BE2C (cell line): Measurements from ENCODE around the gene KRR1.

ENCODE experiments used
- DNase-seq: peaks from one replicate; pipeline ENCODE4 v3.0.0-alpha.2; 2020
- H3K27me3 ChIP-seq: fragments of 250-450 bp; sonication (Bioruptor Pico); 2 replicates; pipeline ENCODE4 v1.5.1; 2020; ENCODE audit warnings: mild to moderate bottlenecking
- H3K36me3 ChIP-seq: fragments of 250-450 bp; sonication (Bioruptor Pico); 2 replicates; pipeline ENCODE4 v1.5.1; 2020; ENCODE audit warnings: mild to moderate bottlenecking
- H3K4me1 ChIP-seq: fragments of 250-450 bp; sonication (Bioruptor Pico); 2 replicates; pipeline ENCODE4 v1.5.1; 2020
- H3K4me3 ChIP-seq: 2 replicates; pipeline ENCODE4 v1.5.1; 2011; ENCODE audit warnings: low read depth, low read length
- H3K9me3 ChIP-seq: fragments of 250-450 bp; sonication (Bioruptor Pico); 2 replicates; pipeline ENCODE4 v1.5.1; 2020
- CTCF ChIP-seq: IDR thresholded peaks from 2 replicates; pipeline ENCODE4 v1.5.1; 2012; ENCODE audit warnings: mild to moderate bottlenecking, low read depth, low read length

The KRR1 gene

GRCh38 chr12:75509621-75510020 is 1.8 kb downstream of the KRR1 start:
- no peak for DNase-seq
- Histone ChIP-seq H3K9me3 (no peaks in the 10 kb centered on the region), H3K4me1 (peaks cover 4% of the 10 kb centered on the region), H3K27me3 (no peaks in the 10 kb centered on the region), H3K4me3 (no peak overlapping the region), H3K36me3 (peaks cover 15% of the 10 kb centered on the region)
- TF ChIP-seq CTCF: no peak

GRCh38 chr12:75508159-75508558 is 3.2 kb downstream of the KRR1 start:
- peaks cover 4% of the 10 kb centered on the region for H3K4me1 ChIP-seq
- TF ChIP-seq CTCF: no peak
- DNase-seq: no peak
- H3K9me3 ChIP-seq: no peaks in the 10 kb centered on the region
- H3K27me3 ChIP-seq: no peaks in the 10 kb centered on the region
- no peak overlapping the region for H3K4me3 ChIP-seq
- H3K36me3 ChIP-seq: peaks cover 27% of the 10 kb centered on the region

- H3K36me3 ChIP-seq: peaks cover 37% of the 10 kb centered on the region
- H3K27me3 ChIP-seq: no peaks in the 10 kb centered on the region
- no peak for TF ChIP-seq CTCF
- no peak overlapping the region for H3K4me3 ChIP-seq
- no peak for DNase-seq
- no peaks in the 10 kb centered on the region for H3K9me3 ChIP-seq
- H3K4me1 ChIP-seq: peaks cover 4% of the 10 kb centered on the region
Observed at GRCh38 chr12:75507086-75507485, 4.3 kb downstream of the KRR1 start.

GRCh38 chr12:75505706-75506312 is 5.6 kb downstream of the KRR1 start:
- Histone ChIP-seq H3K9me3 (no peaks in the 10 kb centered on the region), H3K4me3 (no peak overlapping the region), H3K27me3 (no peaks in the 10 kb centered on the region), H3K36me3 (peaks cover 50% of the 10 kb centered on the region), H3K4me1 (no peaks in the 10 kb centered on the region; the same call in 1 of the 2 replicates)
- peak; percentile 67 for TF ChIP-seq CTCF
- DNase-seq: no peak

- H3K4me3 ChIP-seq: no peak overlapping the region
- TF ChIP-seq CTCF: no peak
- H3K4me1 ChIP-seq: no peaks in the 10 kb centered on the region
- DNase-seq: no peak
- no peaks in the 10 kb centered on the region for H3K9me3 ChIP-seq
- no peaks in the 10 kb centered on the region for H3K27me3 ChIP-seq
- H3K36me3 ChIP-seq: peaks cover 66% of the 10 kb centered on the region
Observed at GRCh38 chr12:75503866-75504265, 7.5 kb downstream of the KRR1 start.

- H3K4me1 ChIP-seq: no peaks in the 10 kb centered on the region
- H3K9me3 ChIP-seq: no peaks in the 10 kb centered on the region
- no peak for DNase-seq
- TF ChIP-seq CTCF: no peak
- H3K27me3 ChIP-seq: no peaks in the 10 kb centered on the region
- no peak overlapping the region for H3K4me3 ChIP-seq
- H3K36me3 ChIP-seq: peaks cover 69% of the 10 kb centered on the region
Observed at GRCh38 chr12:75503459-75503858, 8.0 kb downstream of the KRR1 start.
